ENCODE results near the gene OPTN.
A peak's percentile ranks its signal among the peaks of the same experiment; 100 is the strongest.
"Not testable (repeated sequence)": the region's sequence is repeated elsewhere in the genome, so short reads cannot be mapped to it uniquely, and the experiment has no call there.

The OPTN gene

GRCh38 chr10:13099666-13100348 lies at the start of gene OPTN:
OPTN (plus strand) TSS chr10:13100163; CDS start chr10:13109123, 8,960 bp downstream.
- peak; percentile 63 for DNase-seq

- DNase-seq, result no peak
These were observed 48.8 kb upstream of the OPTN start for GRCh38 chr10:13051126-13051694.

GRCh38 chr10:13053208-13053607 lies 46.8 kb upstream of the OPTN start:
- not testable (repeated sequence) for DNase-seq

GRCh38 chr10:13053794-13054462 lies 46.0 kb upstream of the OPTN start:
- DNase-seq, result no peak

- DNase-seq, result no peak
These were observed 45.1 kb upstream of the OPTN start for GRCh38 chr10:13054844-13055243.

GRCh38 chr10:13056456-13057077 lies 43.4 kb upstream of the OPTN start:
- DNase-seq, result no peak

- no peak for DNase-seq
These were observed 37.2 kb upstream of the OPTN start for GRCh38 chr10:13062803-13063202.

GRCh38 chr10:13066527-13066926 lies 33.4 kb upstream of the OPTN start:
- DNase-seq, result no peak

GRCh38 chr10:13067431-13067830 lies 32.5 kb upstream of the OPTN start:
- DNase-seq, result no peak

GRCh38 chr10:13068071-13068470 lies 31.9 kb upstream of the OPTN start:
- no peak for DNase-seq

- no peak for DNase-seq
These were observed 31.5 kb upstream of the OPTN start for GRCh38 chr10:13068484-13068883.

- DNase-seq, result no peak
These were observed 27.6 kb upstream of the OPTN start for GRCh38 chr10:13072339-13072738.

- peak; percentile 15 for DNase-seq
These were observed 25.2 kb upstream of the OPTN start for GRCh38 chr10:13074563-13075451.

- DNase-seq, result no peak
These were observed 20.8 kb upstream of the OPTN start for GRCh38 chr10:13078912-13079775.

- DNase-seq, result no peak
These were observed 20.2 kb upstream of the OPTN start for GRCh38 chr10:13079776-13080050.

GRCh38 chr10:13080643-13081042 lies 19.3 kb upstream of the OPTN start:
- no peak for DNase-seq

GRCh38 chr10:13083700-13084099 lies 16.3 kb upstream of the OPTN start:
- not testable (repeated sequence) for DNase-seq

GRCh38 chr10:13086056-13086455 lies 13.9 kb upstream of the OPTN start:
- no peak for DNase-seq

- no peak for DNase-seq
These were observed 12.4 kb upstream of the OPTN start for GRCh38 chr10:13087601-13087985.

GRCh38 chr10:13087986-13088618 lies 11.9 kb upstream of the OPTN start:
- no peak for DNase-seq

- no peak for DNase-seq
These were observed 10.6 kb upstream of the OPTN start for GRCh38 chr10:13089345-13089744.

- DNase-seq, result no peak
These were observed 9.7 kb upstream of the OPTN start for GRCh38 chr10:13090289-13090688.
